ENCODE measurements around the gene B4GAT1.

DNA sequence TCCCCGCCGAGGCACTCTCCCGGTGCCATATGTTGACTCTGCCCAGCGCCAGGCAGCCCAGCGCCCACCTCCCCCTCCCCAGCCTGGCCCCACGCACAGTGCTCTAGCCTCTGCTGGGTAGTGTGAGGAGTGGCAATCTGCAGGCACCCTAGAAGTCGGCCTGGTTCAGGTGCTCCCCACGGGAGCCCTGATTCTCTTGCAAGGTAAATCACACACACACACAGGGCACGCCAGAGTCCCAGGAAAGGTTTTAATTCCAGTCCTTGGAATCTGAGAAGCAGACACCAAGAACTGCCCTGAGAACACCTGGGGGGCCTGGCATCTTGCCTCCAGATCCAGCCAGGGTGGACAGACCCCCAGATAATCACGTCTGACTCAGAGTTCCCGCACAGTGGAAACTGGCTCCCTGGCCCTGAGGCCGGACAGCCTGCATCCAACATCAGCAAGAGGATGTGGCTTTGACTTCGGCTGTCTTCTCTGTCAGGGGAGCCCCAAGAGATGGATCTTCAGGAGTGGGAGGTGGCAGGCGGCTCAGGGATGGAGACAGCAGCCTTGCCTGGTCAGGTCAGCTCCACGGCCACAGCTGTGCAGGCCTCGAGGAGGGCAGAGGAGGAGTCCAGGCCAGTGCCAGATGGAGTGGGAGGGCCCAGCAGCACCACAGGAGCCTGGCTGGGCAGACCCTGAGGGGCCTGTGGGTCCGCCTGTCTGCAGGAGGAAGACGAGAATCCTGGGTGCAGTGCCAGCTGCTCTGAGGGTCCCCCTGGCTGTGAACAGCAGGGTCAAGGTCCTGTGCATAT lies 10.1 kb downstream of the B4GAT1 start:
- TF ChIP-seq, protein P1, sequence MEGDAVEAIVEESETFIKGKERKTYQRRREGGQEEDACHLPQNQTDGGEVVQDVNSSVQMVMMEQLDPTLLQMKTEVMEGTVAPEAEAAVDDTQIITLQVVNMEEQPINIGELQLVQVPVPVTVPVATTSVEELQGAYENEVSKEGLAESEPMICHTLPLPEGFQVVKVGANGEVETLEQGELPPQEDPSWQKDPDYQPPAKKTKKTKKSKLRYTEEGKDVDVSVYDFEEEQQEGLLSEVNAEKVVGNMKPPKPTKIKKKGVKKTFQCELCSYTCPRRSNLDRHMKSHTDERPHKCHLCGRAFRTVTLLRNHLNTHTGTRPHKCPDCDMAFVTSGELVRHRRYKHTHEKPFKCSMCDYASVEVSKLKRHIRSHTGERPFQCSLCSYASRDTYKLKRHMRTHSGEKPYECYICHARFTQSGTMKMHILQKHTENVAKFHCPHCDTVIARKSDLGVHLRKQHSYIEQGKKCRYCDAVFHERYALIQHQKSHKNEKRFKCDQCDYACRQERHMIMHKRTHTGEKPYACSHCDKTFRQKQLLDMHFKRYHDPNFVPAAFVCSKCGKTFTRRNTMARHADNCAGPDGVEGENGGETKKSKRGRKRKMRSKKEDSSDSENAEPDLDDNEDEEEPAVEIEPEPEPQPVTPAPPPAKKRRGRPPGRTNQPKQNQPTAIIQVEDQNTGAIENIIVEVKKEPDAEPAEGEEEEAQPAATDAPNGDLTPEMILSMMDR (IDR thresholded peaks at IDR 0.05; ENCODE audit: low read length) = no peak
- no peak for TF ChIP-seq EZH2 (optimal IDR thresholded peaks at IDR 0.05; ENCODE audit: low read depth, low read length)
- TF ChIP-seq EZH2phosphoT487 (IDR thresholded peaks at IDR 0.05; ENCODE audit: low read length) = no peak

Measured in MM.1S (cell line).